RWPE2 (cell line): ENCODE results near the gene GREB1L.

Experiments used
- ATAC-seq: fragments of 200-7000 bp; cut with Tn5 transposase; 3 replicates; pipeline ENCODE4 v1.9.1; 2021; ENCODE audit warnings: low read depth
- DNase-seq: peaks from one replicate; pipeline ENCODE4 v3.0.0-alpha.2; 2020; ENCODE audit warnings: low spot score
- H3K27ac ChIP-seq: fragments of 450-650 bp; 2 replicates; pipeline ENCODE4 v1.5.1; 2017; ENCODE audit warnings: mild to moderate bottlenecking; ENCODE audit not compliant: poor library complexity, severe bottlenecking
- H3K27me3 ChIP-seq: fragments of 250-450 bp; sonication (Bioruptor Pico); 2 replicates; pipeline ENCODE4 v1.5.1; 2021; ENCODE audit warnings: mild to moderate bottlenecking, moderate library complexity; ENCODE audit not compliant: insufficient read depth, poor library complexity, severe bottlenecking
- H3K36me3 ChIP-seq: fragments of 250-450 bp; sonication (Bioruptor Pico); 2 replicates; pipeline ENCODE4 v1.5.1; 2020; ENCODE audit warnings: low read depth, mild to moderate bottlenecking, moderate library complexity
- H3K4me1 ChIP-seq: fragments of 250-450 bp; sonication (Bioruptor Pico); 2 replicates; pipeline ENCODE4 v1.5.1; 2021; ENCODE audit warnings: mild to moderate bottlenecking, moderate library complexity; ENCODE audit not compliant: insufficient read depth, poor library complexity, severe bottlenecking
- H3K4me3 ChIP-seq: fragments of 250-450 bp; sonication (Bioruptor Pico); 2 replicates; pipeline ENCODE4 v1.5.1; 2021; ENCODE audit warnings: mild to moderate bottlenecking, moderate library complexity; ENCODE audit not compliant: severe bottlenecking
- H3K9me3 ChIP-seq: fragments of 250-450 bp; sonication (Bioruptor Pico); 2 replicates; pipeline ENCODE4 v1.5.1; 2021; ENCODE audit warnings: mild to moderate bottlenecking, moderate library complexity; ENCODE audit not compliant: severe bottlenecking
- CTCF ChIP-seq: fragments of 450-650 bp; IDR thresholded peaks from one replicate; pipeline ENCODE4 v1.5.1; 2017; ENCODE audit warnings: mild to moderate bottlenecking, moderate library complexity; ENCODE audit not compliant: poor library complexity, severe bottlenecking

Gene GREB1L

GRCh38 chr18:21443776-21444464 lies 201.9 kb downstream of the GREB1L start:
- no peaks in the 10 kb centered on the region for H3K27me3 ChIP-seq
- H3K36me3 ChIP-seq = peaks cover 3% of the 10 kb centered on the region; the same call in 1 of the 2 replicates
- no peak for ATAC-seq
- H3K4me1 ChIP-seq = peaks cover 14% of the 10 kb centered on the region
- DNase-seq = no peak
- no peak overlapping the region for H3K27ac ChIP-seq
- H3K9me3 ChIP-seq = no peaks in the 10 kb centered on the region
- H3K4me3 ChIP-seq = no peak overlapping the region
- TF ChIP-seq CTCF = no peak

GRCh38 chr18:21444465-21445212 lies 202.6 kb downstream of the GREB1L start:
- ATAC-seq (0 out of 3 replicates have a peak, but pooled peaks have one; percentile 46), DNase-seq (no peak)
- Histone ChIP-seq H3K9me3 (no peaks in the 10 kb centered on the region), H3K27ac (no peak overlapping the region), H3K4me1 (peaks cover 9% of the 10 kb centered on the region), H3K4me3 (no peak overlapping the region), H3K36me3 (peaks cover 3% of the 10 kb centered on the region; the same call in 1 of the 2 replicates), H3K27me3 (no peaks in the 10 kb centered on the region)
- TF ChIP-seq CTCF = peak; percentile 86

- H3K27me3 ChIP-seq = no peaks in the 10 kb centered on the region
- no peak for DNase-seq
- H3K4me3 ChIP-seq = no peak overlapping the region
Observed at GRCh38 chr18:21448299-21448698, 206.3 kb downstream of the GREB1L start.

GRCh38 chr18:21449367-21450290 lies 207.6 kb downstream of the GREB1L start:
- DNase-seq (no peak), ATAC-seq (no peak)
- H3K27ac ChIP-seq = no peak overlapping the region
- no peak overlapping the region for H3K4me3 ChIP-seq
- H3K4me1 ChIP-seq = no peaks in the 10 kb centered on the region
- no peak for TF ChIP-seq CTCF
- no peaks in the 10 kb centered on the region for H3K9me3 ChIP-seq
- no peaks in the 10 kb centered on the region for H3K36me3 ChIP-seq
- H3K27me3 ChIP-seq = no peaks in the 10 kb centered on the region

More at GRCh38 chr18:21448299-21448698, 206.3 kb downstream of the GREB1L start:
- Histone ChIP-seq H3K9me3 (no peaks in the 10 kb centered on the region), H3K4me1 (no peaks in the 10 kb centered on the region), H3K36me3 (no peaks in the 10 kb centered on the region), H3K27ac (no peak overlapping the region)
- no peak for TF ChIP-seq CTCF
- no peak for ATAC-seq
